ENCODE measurements around the gene LAT. TPM values are rescaled to one million over a fixed set of nuclear protein-coding genes. Genes with fewer than 3 reads are reported as not detected.
"Not testable (repeated sequence)": the region's sequence is repeated elsewhere in the genome, so short reads cannot be mapped to it uniquely, and the experiment has no call there.

LAT gene
- total RNA-seq, 1 experiment from 2014 or later = 1.5 TPM

GRCh38 chr16:28964496-28964895, 20.4 kb upstream of the LAT start:
- H3K27me3 ChIP-seq (ENCODE audit: control insufficient read depth, insufficient read depth, low read length) = no peaks in the 10 kb centered on the region
- no peak overlapping the region for H3K4me3 ChIP-seq (ENCODE audit: insufficient read depth, low read depth, low read length)
- DNase-seq = no peak
- peaks cover 25% of the 10 kb centered on the region for H3K36me3 ChIP-seq (replicated peaks; ENCODE audit: control insufficient read depth, insufficient read depth, low read length)

GRCh38 chr16:28967156-28967555, 17.7 kb upstream of the LAT start:
- Histone ChIP-seq H3K27me3 (ENCODE audit: control insufficient read depth, insufficient read depth, low read length) (no peaks in the 10 kb centered on the region), H3K36me3 (replicated peaks; ENCODE audit: control insufficient read depth, insufficient read depth, low read length) (peaks cover 18% of the 10 kb centered on the region), H3K4me3 (ENCODE audit: insufficient read depth, low read depth, low read length) (no peak overlapping the region)
- no peak for DNase-seq

- not testable (repeated sequence) for H3K36me3 ChIP-seq (replicated peaks; ENCODE audit: control insufficient read depth, insufficient read depth, low read length); DNase-seq; H3K4me3 ChIP-seq (ENCODE audit: insufficient read depth, low read depth, low read length); H3K27me3 ChIP-seq (ENCODE audit: control insufficient read depth, insufficient read depth, low read length)
Measured at GRCh38 chr16:28969696-28970095, 15.2 kb upstream of the LAT start.

- Histone ChIP-seq H3K4me3 (ENCODE audit: insufficient read depth, low read depth, low read length) (peak overlapping the region; percentile 85), H3K27me3 (ENCODE audit: control insufficient read depth, insufficient read depth, low read length) (no peaks in the 10 kb centered on the region)
- DNase-seq = peak; percentile 83
Measured at GRCh38 chr16:28974007-28974436, 10.8 kb upstream of the LAT start.

GRCh38 chr16:28974437-28975157, 10.3 kb upstream of the LAT start, which contains the start of gene SPNS1:
SPNS1 (plus strand) TSS chr16:28974778; CDS start chr16:28975152, 374 bp downstream.
- DNase-seq = peak; percentile 99
- Histone ChIP-seq H3K36me3 (replicated peaks; ENCODE audit: control insufficient read depth, insufficient read depth, low read length) (peaks cover 2% of the 10 kb centered on the region), H3K4me3 (ENCODE audit: insufficient read depth, low read depth, low read length) (peak within 1 kb of the TSS; percentile 85), H3K27me3 (ENCODE audit: control insufficient read depth, insufficient read depth, low read length) (no peaks in the 10 kb centered on the region)

More at GRCh38 chr16:28974007-28974436, 10.8 kb upstream of the LAT start:
- peaks cover 2% of the 10 kb centered on the region for H3K36me3 ChIP-seq (replicated peaks; ENCODE audit: control insufficient read depth, insufficient read depth, low read length)

GRCh38 chr16:28975158-28975599, 9.7 kb upstream of the LAT start:
- no peak for DNase-seq
- Histone ChIP-seq H3K4me3 (ENCODE audit: insufficient read depth, low read depth, low read length) (peak overlapping the region; percentile 85), H3K27me3 (ENCODE audit: control insufficient read depth, insufficient read depth, low read length) (no peaks in the 10 kb centered on the region), H3K36me3 (replicated peaks; ENCODE audit: control insufficient read depth, insufficient read depth, low read length) (peaks cover 2% of the 10 kb centered on the region)

- Histone ChIP-seq H3K27me3 (ENCODE audit: control insufficient read depth, insufficient read depth, low read length) (no peaks in the 10 kb centered on the region), H3K36me3 (replicated peaks; ENCODE audit: control insufficient read depth, insufficient read depth, low read length) (peaks cover 3% of the 10 kb centered on the region), H3K4me3 (ENCODE audit: insufficient read depth, low read depth, low read length) (no peak overlapping the region)
- peak; percentile 94 for DNase-seq
Measured at GRCh38 chr16:28977703-28978662, 6.9 kb upstream of the LAT start.

GRCh38 chr16:28980330-28980729, 4.5 kb upstream of the LAT start:
- not testable (repeated sequence) for H3K4me3 ChIP-seq (ENCODE audit: insufficient read depth, low read depth, low read length); H3K27me3 ChIP-seq (ENCODE audit: control insufficient read depth, insufficient read depth, low read length); H3K36me3 ChIP-seq (replicated peaks; ENCODE audit: control insufficient read depth, insufficient read depth, low read length)
- DNase-seq = peak; percentile 62

- Histone ChIP-seq H3K36me3 (replicated peaks; ENCODE audit: control insufficient read depth, insufficient read depth, low read length) (peaks cover 3% of the 10 kb centered on the region), H3K4me3 (ENCODE audit: insufficient read depth, low read depth, low read length) (no peak overlapping the region), H3K27me3 (ENCODE audit: control insufficient read depth, insufficient read depth, low read length) (no peaks in the 10 kb centered on the region)
- DNase-seq = no peak
Measured at GRCh38 chr16:28980929-28981328, 3.9 kb upstream of the LAT start.

GRCh38 chr16:28981517-28981916, 3.3 kb upstream of the LAT start:
- H3K27me3 ChIP-seq (ENCODE audit: control insufficient read depth, insufficient read depth, low read length) = no peaks in the 10 kb centered on the region
- H3K4me3 ChIP-seq (ENCODE audit: insufficient read depth, low read depth, low read length) = no peak overlapping the region
- DNase-seq = peak; percentile 90
- H3K36me3 ChIP-seq (replicated peaks; ENCODE audit: control insufficient read depth, insufficient read depth, low read length) = peaks cover 3% of the 10 kb centered on the region

- no peak overlapping the region for H3K4me3 ChIP-seq (ENCODE audit: insufficient read depth, low read depth, low read length)
- no peaks in the 10 kb centered on the region for H3K27me3 ChIP-seq (ENCODE audit: control insufficient read depth, insufficient read depth, low read length)
- no peak for DNase-seq
- H3K36me3 ChIP-seq (replicated peaks; ENCODE audit: control insufficient read depth, insufficient read depth, low read length) = peaks cover 3% of the 10 kb centered on the region
Measured at GRCh38 chr16:28982418-28982817, 2.4 kb upstream of the LAT start.

GRCh38 chr16:28982949-28983348, 1.9 kb upstream of the LAT start:
- no peak overlapping the region for H3K4me3 ChIP-seq (ENCODE audit: insufficient read depth, low read depth, low read length)
- peaks cover 3% of the 10 kb centered on the region for H3K36me3 ChIP-seq (replicated peaks; ENCODE audit: control insufficient read depth, insufficient read depth, low read length)
- peak; percentile 23 for DNase-seq
- no peaks in the 10 kb centered on the region for H3K27me3 ChIP-seq (ENCODE audit: control insufficient read depth, insufficient read depth, low read length)

GRCh38 chr16:28983644-28984043, 1.2 kb upstream of the LAT start:
- Histone ChIP-seq H3K27me3 (ENCODE audit: control insufficient read depth, insufficient read depth, low read length) (no peaks in the 10 kb centered on the region), H3K4me3 (ENCODE audit: insufficient read depth, low read depth, low read length) (no peak overlapping the region), H3K36me3 (replicated peaks; ENCODE audit: control insufficient read depth, insufficient read depth, low read length) (peaks cover 2% of the 10 kb centered on the region)
- DNase-seq = peak; percentile 18

- Histone ChIP-seq H3K36me3 (replicated peaks; ENCODE audit: control insufficient read depth, insufficient read depth, low read length) (peaks cover 2% of the 10 kb centered on the region), H3K4me3 (ENCODE audit: insufficient read depth, low read depth, low read length) (no peak overlapping the region), H3K27me3 (ENCODE audit: control insufficient read depth, insufficient read depth, low read length) (no peaks in the 10 kb centered on the region)
- DNase-seq = peak; percentile 32
Measured at GRCh38 chr16:28984091-28984490, 761 bp upstream of the LAT start.

Measured in H7 (cell line).